ENCODE measurements around the gene ACKR2.
"Not testable (repeated sequence)": the region's sequence is repeated elsewhere in the genome, so short reads cannot be mapped to it uniquely, and the experiment has no call there.

The ACKR2 gene

DNA sequence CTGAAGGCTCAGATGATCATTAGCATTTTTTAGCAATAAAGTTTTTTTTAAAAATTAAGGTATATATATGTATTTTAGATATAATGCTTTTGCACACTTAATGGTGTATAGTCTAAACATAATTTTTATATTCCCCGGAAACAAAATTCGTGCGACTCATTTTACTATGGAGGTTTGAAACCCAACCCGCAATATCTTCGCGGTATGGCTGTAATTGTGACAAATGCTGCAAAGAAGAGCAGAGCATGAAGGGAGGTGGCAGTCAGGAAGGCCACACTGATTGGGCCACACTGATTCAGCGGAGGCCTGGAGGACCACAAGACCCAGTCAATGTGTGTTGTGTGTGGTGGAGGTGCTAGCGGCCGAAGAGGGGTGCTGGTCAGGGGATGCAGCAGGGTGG, 70.9 kb downstream of the ACKR2 start:
- no peak for DNase-seq (ENCODE audit: low spot score)
- TF ChIP-seq, protein P1, sequence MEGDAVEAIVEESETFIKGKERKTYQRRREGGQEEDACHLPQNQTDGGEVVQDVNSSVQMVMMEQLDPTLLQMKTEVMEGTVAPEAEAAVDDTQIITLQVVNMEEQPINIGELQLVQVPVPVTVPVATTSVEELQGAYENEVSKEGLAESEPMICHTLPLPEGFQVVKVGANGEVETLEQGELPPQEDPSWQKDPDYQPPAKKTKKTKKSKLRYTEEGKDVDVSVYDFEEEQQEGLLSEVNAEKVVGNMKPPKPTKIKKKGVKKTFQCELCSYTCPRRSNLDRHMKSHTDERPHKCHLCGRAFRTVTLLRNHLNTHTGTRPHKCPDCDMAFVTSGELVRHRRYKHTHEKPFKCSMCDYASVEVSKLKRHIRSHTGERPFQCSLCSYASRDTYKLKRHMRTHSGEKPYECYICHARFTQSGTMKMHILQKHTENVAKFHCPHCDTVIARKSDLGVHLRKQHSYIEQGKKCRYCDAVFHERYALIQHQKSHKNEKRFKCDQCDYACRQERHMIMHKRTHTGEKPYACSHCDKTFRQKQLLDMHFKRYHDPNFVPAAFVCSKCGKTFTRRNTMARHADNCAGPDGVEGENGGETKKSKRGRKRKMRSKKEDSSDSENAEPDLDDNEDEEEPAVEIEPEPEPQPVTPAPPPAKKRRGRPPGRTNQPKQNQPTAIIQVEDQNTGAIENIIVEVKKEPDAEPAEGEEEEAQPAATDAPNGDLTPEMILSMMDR (IDR thresholded peaks at IDR 0.05; ENCODE audit: borderline replicate concordance, control extremely low read depth, extremely low read depth, insufficient read depth, missing control alignments), result no peak
- in situ Hi-C loops (cut with MboI; ENCODE audit: low sequenced_read_pairs, unreplicated experiment), result no loop called here

DNA sequence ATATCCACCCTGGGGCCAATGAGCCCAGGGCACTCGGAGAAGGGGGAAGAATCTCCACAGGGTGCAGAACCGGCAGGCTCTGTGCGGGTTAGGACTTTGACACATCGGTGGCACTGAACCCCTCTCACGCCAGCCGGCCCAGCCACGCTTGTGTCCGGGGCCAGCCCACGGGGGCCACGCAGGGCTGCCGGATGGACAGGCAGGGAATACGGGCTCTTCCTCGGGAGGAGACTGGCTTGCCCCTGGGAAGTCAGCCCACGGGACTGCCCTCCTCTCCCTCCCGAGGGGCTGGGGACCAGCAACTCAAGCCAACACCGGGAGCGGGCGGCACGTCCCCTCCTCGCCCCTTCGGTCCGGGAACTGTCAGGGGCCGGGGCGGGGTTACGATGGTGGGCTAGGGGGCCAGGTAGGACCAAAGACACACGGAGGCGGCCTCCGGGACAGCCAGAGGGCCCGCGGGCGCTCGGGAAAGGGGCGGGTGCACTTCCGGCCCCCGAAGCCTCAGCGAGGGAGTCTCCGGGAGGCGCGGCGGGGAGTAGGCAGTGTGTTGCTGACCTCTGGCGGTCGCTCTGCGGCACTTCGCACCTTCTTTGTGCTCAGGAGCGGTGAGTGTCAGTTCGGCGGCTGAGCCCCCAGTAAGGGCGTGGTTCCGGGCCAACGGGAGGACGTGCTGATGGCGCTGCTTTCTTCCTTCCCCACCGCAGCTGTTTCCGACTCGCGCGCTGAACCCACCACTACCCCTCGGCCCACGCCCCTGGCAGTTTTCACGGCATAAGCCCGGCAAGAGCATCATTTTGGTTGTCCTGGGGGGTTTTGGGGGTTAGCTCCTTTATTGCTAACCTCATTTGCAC, 71.6 kb downstream of the ACKR2 start:
- DNase-seq (ENCODE audit: low spot score), result peak; percentile 96
- in situ Hi-C loops (cut with MboI; ENCODE audit: low sequenced_read_pairs, unreplicated experiment), result no loop called here

DNA sequence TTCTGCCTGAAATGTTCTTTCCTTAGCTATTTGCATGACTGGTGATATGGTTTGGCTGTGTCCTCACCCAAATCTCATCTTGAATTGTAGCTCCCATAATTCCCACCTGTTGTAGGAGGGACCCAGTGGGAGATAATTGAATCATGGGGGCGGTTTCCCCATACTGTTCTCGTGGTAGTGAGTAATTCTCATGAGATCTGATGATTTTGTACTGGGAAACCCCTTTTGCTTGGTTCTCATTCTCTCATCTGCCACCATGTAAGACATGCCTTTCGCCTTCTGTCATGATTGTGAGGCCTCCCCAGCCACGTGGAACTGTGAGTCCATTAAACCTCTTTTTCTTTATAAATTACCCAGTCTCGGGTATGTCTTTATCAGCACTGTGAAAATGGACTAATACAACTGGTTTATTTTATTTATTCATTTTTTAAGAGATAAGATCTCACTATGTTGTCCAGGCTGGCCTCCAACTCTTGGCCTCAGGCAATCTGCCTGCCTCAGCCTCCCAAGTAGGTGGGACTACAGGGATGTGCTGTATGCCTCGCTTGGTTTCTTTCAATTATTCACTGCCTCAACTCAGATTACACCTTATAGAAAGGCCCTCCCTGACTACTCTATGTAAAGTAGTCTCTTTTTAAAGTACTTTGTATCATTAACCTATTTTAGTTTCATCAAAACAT, 74.1 kb downstream of the ACKR2 start:
- in situ Hi-C loops (cut with MboI; ENCODE audit: low sequenced_read_pairs, unreplicated experiment); DNase-seq (ENCODE audit: low spot score): not testable (repeated sequence)

More for the DNA sequence above, 71.6 kb downstream of the ACKR2 start:
- TF ChIP-seq, protein P1 (IDR thresholded peaks at IDR 0.05; ENCODE audit: borderline replicate concordance, control extremely low read depth, extremely low read depth, insufficient read depth, missing control alignments), result peak; percentile 89

DNA sequence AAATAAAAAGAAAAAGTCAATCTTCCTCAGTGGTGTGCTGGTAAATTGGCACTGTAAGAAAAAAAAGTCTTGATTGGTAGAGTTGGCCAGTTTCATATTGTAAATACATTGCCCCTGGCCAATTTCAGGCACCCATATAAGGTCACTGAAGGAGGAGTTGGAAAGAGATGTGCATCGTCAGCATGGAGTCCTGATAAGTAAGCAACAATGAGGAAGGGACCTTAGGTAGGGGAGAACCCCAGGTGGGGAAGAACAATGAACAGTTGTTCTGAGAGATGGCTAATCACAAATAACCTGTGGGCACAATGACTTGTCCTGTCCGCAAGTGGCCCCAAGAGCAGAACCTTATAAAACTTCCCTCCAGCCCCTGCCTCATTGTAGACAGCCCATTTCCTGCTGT, 75.1 kb downstream of the ACKR2 start:
- TF ChIP-seq, protein P1 (IDR thresholded peaks at IDR 0.05; ENCODE audit: borderline replicate concordance, control extremely low read depth, extremely low read depth, insufficient read depth, missing control alignments), result no peak
- no peak for DNase-seq (ENCODE audit: low spot score)
- in situ Hi-C loops (cut with MboI; ENCODE audit: low sequenced_read_pairs, unreplicated experiment), result no loop called here

DNA sequence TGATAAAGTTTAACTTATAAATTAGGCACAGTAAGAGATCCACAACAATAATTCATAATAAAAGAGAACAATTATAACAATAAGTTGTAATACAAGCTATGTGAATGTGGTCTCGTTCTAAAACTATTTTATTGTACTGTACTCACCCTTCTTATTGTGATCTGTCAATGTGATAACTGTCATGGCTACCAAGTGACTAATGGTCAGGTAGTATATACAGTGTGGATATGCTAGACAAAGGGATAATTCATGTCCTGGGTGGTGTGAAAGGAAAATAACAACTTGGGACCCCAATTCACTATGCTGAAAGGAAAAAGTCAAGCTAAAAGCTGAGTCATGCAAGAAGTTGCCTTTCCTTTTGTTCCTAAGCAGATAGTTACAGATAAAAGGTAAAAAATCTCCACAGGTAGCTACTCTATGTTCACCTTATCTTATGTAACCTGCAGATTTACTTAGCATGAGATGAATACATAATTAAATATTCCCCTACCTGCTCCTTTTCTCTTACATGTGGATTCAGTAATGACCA, 77.1 kb downstream of the ACKR2 start:
- in situ Hi-C loops (cut with MboI; ENCODE audit: low sequenced_read_pairs, unreplicated experiment), result no loop called here
- no peak for DNase-seq (ENCODE audit: low spot score)
- TF ChIP-seq, protein P1 (IDR thresholded peaks at IDR 0.05; ENCODE audit: borderline replicate concordance, control extremely low read depth, extremely low read depth, insufficient read depth, missing control alignments), result no peak

- TF ChIP-seq, protein P1 (IDR thresholded peaks at IDR 0.05; ENCODE audit: borderline replicate concordance, control extremely low read depth, extremely low read depth, insufficient read depth, missing control alignments), result no peak
- in situ Hi-C loops (cut with MboI; ENCODE audit: low sequenced_read_pairs, unreplicated experiment), result no loop called here
- no peak for DNase-seq (ENCODE audit: low spot score)
Measured at GRCh38 chr3:42887084-42887483, 77.8 kb downstream of the ACKR2 start.

DNA sequence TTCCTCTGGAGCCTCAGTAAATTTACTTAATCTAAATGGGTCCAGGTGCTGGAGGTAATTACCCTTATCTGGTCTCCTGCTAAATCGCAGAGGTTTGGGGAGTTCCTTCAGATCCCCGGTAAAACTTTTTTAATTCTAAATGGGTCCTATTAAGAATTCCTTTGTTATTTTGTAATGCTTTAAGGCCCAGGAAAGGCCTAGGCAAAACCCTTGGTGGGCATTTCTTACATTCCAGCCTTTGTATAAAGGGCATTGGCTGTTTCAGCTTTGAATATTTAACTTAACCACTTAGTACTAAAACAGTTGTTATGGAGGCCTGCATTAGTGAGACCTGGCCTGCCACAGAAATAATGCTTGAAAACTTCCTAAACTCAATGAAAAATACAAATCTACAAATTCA, 81.8 kb downstream of the ACKR2 start:
- DNase-seq (ENCODE audit: low spot score), result no peak
- TF ChIP-seq, protein P1 (IDR thresholded peaks at IDR 0.05; ENCODE audit: borderline replicate concordance, control extremely low read depth, extremely low read depth, insufficient read depth, missing control alignments), result no peak
- in situ Hi-C loops (cut with MboI; ENCODE audit: low sequenced_read_pairs, unreplicated experiment), result no loop called here

All from GM13976 (cell line).